CD14-positive monocyte (primary cell): Measurements from ENCODE around the gene APOL6. TPM values are rescaled to one million over a fixed set of nuclear protein-coding genes. Genes with fewer than 3 reads are reported as not detected.

Experiments used
- DNase-seq, 3 donors: peaks; one replicate each; pipeline ENCODE4 v3.0.0-alpha.2; 2011 to 2022
- H2AFZ ChIP-seq: 2 replicates; pipeline ENCODE4 v1.6.0; 2012; ENCODE audit warnings: mild to moderate bottlenecking, low read depth, low read length, inconsistent platforms; ENCODE audit not compliant: insufficient read depth, poor library complexity, severe bottlenecking
- H3K27ac ChIP-seq, 2 donors: 1 replicate in 1 of 2; 2 replicates in 1 of 2; pipeline ENCODE4 v1.5.1; 2012 to 2013; ENCODE audit warnings: low read length in 2 of 2, control low read depth in 1 of 2, inconsistent platforms in 1 of 2, low read depth in 1 of 2, mild to moderate bottlenecking in 1 of 2
- H3K27me3 ChIP-seq, 2 donors: one replicate each; pipeline versions ENCODE4 v1.6.0 to v1.6.1; 2011 to 2013; ENCODE audit warnings: low read length in 2 of 2; ENCODE audit not compliant: control insufficient read depth in 2 of 2, insufficient read depth in 2 of 2
- H3K36me3 ChIP-seq, 2 donors: replicated peaks in 1 of 2; 1 replicate in 1 of 2; 2 replicates in 1 of 2; pipeline versions ENCODE4 v1.5.1 to v1.6.1; 2012 to 2013; ENCODE audit warnings: low read length in 2 of 2, control low read depth in 1 of 2, inconsistent platforms in 1 of 2, mild to moderate bottlenecking in 1 of 2; ENCODE audit not compliant: insufficient read depth in 2 of 2, control insufficient read depth in 1 of 2
- H3K4me1 ChIP-seq, 2 donors: 1 replicate in 1 of 2; 2 replicates in 1 of 2; pipeline versions ENCODE4 v1.5.1 to v1.6.1; 2012 to 2013; ENCODE audit warnings: low read length in 2 of 2, control low read depth in 1 of 2, inconsistent platforms in 1 of 2, mild to moderate bottlenecking in 1 of 2, moderate library complexity in 1 of 2; ENCODE audit not compliant: insufficient read depth in 2 of 2, control insufficient read depth in 1 of 2
- H3K4me2 ChIP-seq: replicated peaks from 2 replicates; pipeline ENCODE3; 2012; ENCODE audit warnings: low read length, moderate library complexity, mild to moderate bottlenecking; ENCODE audit not compliant: poor library complexity, severe bottlenecking; ENCODE audit errors: extremely low read depth
- H3K4me3 ChIP-seq, 3 experiments: fragments of 200-600 bp in 1 of 3; sonication (generic) in 1 of 3; replicated peaks in 1 of 3; 1 replicate in 2 of 3; 2 replicates in 1 of 3; pipeline ENCODE4 v1.5.1; 2011 to 2013; ENCODE audit warnings: low read length in 3 of 3, mild to moderate bottlenecking in 3 of 3, control low read depth in 2 of 3, low read depth in 2 of 3, inconsistent platforms in 1 of 3, moderate library complexity in 1 of 3
- H3K79me2 ChIP-seq: 2 replicates; pipeline ENCODE4 v1.6.0; 2012; ENCODE audit warnings: mild to moderate bottlenecking, control low read depth, inconsistent platforms, low read length, moderate library complexity; ENCODE audit not compliant: insufficient read depth
- H3K9ac ChIP-seq: 2 replicates; pipeline ENCODE4 v1.6.0; 2017; ENCODE audit warnings: low read length, mild to moderate bottlenecking; ENCODE audit not compliant: insufficient read depth, poor library complexity, severe bottlenecking
- H3K9me3 ChIP-seq, 2 donors: replicated peaks in 1 of 2; 1 replicate in 1 of 2; 2 replicates in 1 of 2; pipeline versions ENCODE4 v1.5.1 to v1.6.1; 2012 to 2013; ENCODE audit warnings: low read length in 2 of 2, control low read depth in 1 of 2; ENCODE audit not compliant: control insufficient read depth in 1 of 2, insufficient read depth in 1 of 2
- H4K20me1 ChIP-seq: 2 replicates; pipeline ENCODE4 v1.6.0; 2012; ENCODE audit warnings: mild to moderate bottlenecking, low read length, control low read depth, moderate library complexity; ENCODE audit not compliant: insufficient read depth
- H3K27ac Mint-ChIP-seq, 7 donors: one replicate each; pipeline ENCODE4 v1.8.0; 2020; ENCODE audit warnings: mild to moderate bottlenecking in 7 of 7, mixed read lengths in 7 of 7, moderate library complexity in 6 of 7, inconsistent platforms in 2 of 7
- H3K27me3 Mint-ChIP-seq, 3 donors: one replicate each; pipeline ENCODE4 v1.8.0; 2021 to 2022; ENCODE audit warnings: low read depth in 3 of 3, mild to moderate bottlenecking in 3 of 3, mixed read lengths in 3 of 3, moderate library complexity in 3 of 3, inconsistent platforms in 1 of 3
- H3K36me3 Mint-ChIP-seq, 2 donors: one replicate each; pipeline ENCODE4 v1.8.0; 2020; ENCODE audit warnings: mixed read lengths in 2 of 2, inconsistent platforms in 1 of 2, mild to moderate bottlenecking in 1 of 2
- H3K4me1 Mint-ChIP-seq: one replicate; pipeline ENCODE4 v1.8.0; 2020; ENCODE audit warnings: mild to moderate bottlenecking, mixed read lengths
- H3K4me3 Mint-ChIP-seq, 2 donors: one replicate each; pipeline ENCODE4 v1.8.0; 2020; ENCODE audit warnings: mild to moderate bottlenecking in 2 of 2, mixed read lengths in 2 of 2, moderate library complexity in 1 of 2
- H3K9me3 Mint-ChIP-seq, 7 donors: one replicate each; pipeline ENCODE4 v1.8.0; 2020 to 2022; ENCODE audit warnings: mixed read lengths in 7 of 7, mild to moderate bottlenecking in 6 of 7, moderate library complexity in 6 of 7, inconsistent platforms in 2 of 7
- WGBS: methylation state at CpG from one replicate; pipeline ENCODE4 v1.1.5; 2013; ENCODE audit warnings: missing lambda C conversion rate; ENCODE audit not compliant: insufficient coverage; 5-methylcytosine and 5-hydroxymethylcytosine counted together
- intact Hi-C, 2 donors: fragments of 100-400 bp; cut with micrococcal nuclease; formaldehyde crosslinking; loops; one replicate each; pipeline versions ENCODE4 v1.15.0 to v1.15.1; 2023
- polyA plus RNA-seq, 3 donors: library from polyadenylated mRNA; depleted of rRNA in 1 of 3; unstranded in 2 of 3; stranded (reverse) in 1 of 3; fragments of 300-500 nt in 2 of 3; fragments of >200 nt in 1 of 3; fragmentation: Illumina TruSeq in 2 of 3; gene quantifications; 1 replicate in 2 of 3; 2 replicates in 1 of 3; pipeline ENCODE4 v1.2.3, GENCODE V29; 2012 to 2021
- TF ChIP-seq, protein P1 (sequence below): fragments of 200-600 bp; IDR thresholded peaks from one replicate; pipeline ENCODE4 v1.8.0; 2022; ENCODE audit warnings: antibody characterized with exemption, mild to moderate bottlenecking

APOL6 gene
- polyA plus RNA-seq, 3 donors: 7.6 to 13.6 (median 9.1) TPM

DNA sequence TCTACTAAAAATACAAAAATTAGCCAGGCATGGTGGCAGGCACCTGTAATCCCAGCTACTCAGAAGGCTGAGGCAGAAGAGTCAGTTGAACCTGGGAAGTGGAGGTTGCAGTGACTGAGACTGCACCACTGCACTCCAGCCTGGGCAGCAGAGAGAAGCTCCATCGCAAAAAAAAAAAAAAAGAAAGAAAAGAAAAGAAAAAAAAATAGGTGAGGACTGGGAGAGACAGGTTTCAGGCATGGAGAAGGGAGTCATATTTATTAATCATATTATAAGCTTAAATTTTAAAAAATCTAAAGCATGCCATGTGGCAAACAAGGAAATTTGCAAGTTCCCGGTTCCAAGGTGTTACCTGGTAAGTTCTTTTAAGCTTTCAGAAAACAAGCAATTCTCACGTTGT lies 69.3 kb downstream of the APOL6 start, which contains the start of gene APOL5:
Gene APOL5 (plus strand): TSS at position 301 of the 400 bp plus-strand sequence. CDS start 0 bp downstream, at position 301.
- H3K4me3 ChIP-seq: no peak within 1 kb of the TSS
- H3K4me1 ChIP-seq: no peaks in the 10 kb centered on the region
- peaks cover 0 to 6% of the 10 kb centered on the region in 2 donors for H3K9me3 ChIP-seq
- Mint-ChIP-seq H3K4me1 (peaks cover under 1% of the 10 kb centered on the region), H3K36me3 (no peaks in the 10 kb centered on the region), H3K4me3 (no peak within 1 kb of the TSS), H3K27me3 (peaks cover 1 to 6% (median 2%) of the 10 kb centered on the region in 3 donors), H3K27ac (no peak within 1 kb of the TSS), H3K9me3 (peaks cover 8 to 14% (median 11%) of the 10 kb centered on the region in 7 donors)
- H4K20me1 ChIP-seq: no peaks in the 10 kb centered on the region
- H3K79me2 ChIP-seq: no peaks in the 10 kb centered on the region
- H2AFZ ChIP-seq: no peak within 1 kb of the TSS
- no peak within 1 kb of the TSS for H3K9ac ChIP-seq
- TF ChIP-seq, protein P1, sequence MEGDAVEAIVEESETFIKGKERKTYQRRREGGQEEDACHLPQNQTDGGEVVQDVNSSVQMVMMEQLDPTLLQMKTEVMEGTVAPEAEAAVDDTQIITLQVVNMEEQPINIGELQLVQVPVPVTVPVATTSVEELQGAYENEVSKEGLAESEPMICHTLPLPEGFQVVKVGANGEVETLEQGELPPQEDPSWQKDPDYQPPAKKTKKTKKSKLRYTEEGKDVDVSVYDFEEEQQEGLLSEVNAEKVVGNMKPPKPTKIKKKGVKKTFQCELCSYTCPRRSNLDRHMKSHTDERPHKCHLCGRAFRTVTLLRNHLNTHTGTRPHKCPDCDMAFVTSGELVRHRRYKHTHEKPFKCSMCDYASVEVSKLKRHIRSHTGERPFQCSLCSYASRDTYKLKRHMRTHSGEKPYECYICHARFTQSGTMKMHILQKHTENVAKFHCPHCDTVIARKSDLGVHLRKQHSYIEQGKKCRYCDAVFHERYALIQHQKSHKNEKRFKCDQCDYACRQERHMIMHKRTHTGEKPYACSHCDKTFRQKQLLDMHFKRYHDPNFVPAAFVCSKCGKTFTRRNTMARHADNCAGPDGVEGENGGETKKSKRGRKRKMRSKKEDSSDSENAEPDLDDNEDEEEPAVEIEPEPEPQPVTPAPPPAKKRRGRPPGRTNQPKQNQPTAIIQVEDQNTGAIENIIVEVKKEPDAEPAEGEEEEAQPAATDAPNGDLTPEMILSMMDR: no peak
- DNase-seq: no peak
- 100% methylated on average over 1 of the region's 3 CpGs for WGBS
- intact Hi-C loops: no loop called here
- no peaks in the 10 kb centered on the region for H3K27me3 ChIP-seq
- no peaks in the 10 kb centered on the region for H3K36me3 ChIP-seq
- H3K4me2 ChIP-seq: no peak within 1 kb of the TSS
- no peak within 1 kb of the TSS for H3K27ac ChIP-seq

Other genes with a start within 250 kb of the APOL6 start
- 10 to 100 TPM; 23.4 to 39.8 (median 25.5) TPM for gene MCM5, start 248.3 kb upstream of the APOL6 start, polyA plus RNA-seq
- under 1 TPM in 1 of 3 donors, not detected in 2; 0.29 TPM for gene RASD2, start 107.6 kb upstream of the APOL6 start, polyA plus RNA-seq
- not detected for gene MB, start 31.1 kb upstream of the APOL6 start, polyA plus RNA-seq
- gene APOL5, start 69.4 kb downstream of the APOL6 start, polyA plus RNA-seq: not detected